Mesothelial cell of epicardium (in vitro differentiated cells): ENCODE results near the gene AFF3. TPM values are rescaled to one million over a fixed set of nuclear protein-coding genes. Genes with fewer than 3 reads are reported as not detected.
A peak's percentile ranks its signal among the peaks of the same experiment; 100 is the strongest.

ENCODE experiments used
- DNase-seq, 2 experiments: peaks; one replicate each; pipeline ENCODE4 v3.0.0; 2021; ENCODE audit warnings: low spot score in 2 of 2; ENCODE audit not compliant: unreplicated experiment in 2 of 2
- H3K27ac Mint-ChIP-seq: 2 replicates; pipeline ENCODE4 v1.8.0; 2021; ENCODE audit warnings: mixed read lengths
- H3K27me3 Mint-ChIP-seq: 2 replicates; pipeline ENCODE4 v1.8.0; 2021; ENCODE audit warnings: low read depth, mixed read lengths
- H3K36me3 Mint-ChIP-seq: 2 replicates; pipeline ENCODE4 v1.8.0; 2021; ENCODE audit warnings: mixed read lengths
- H3K4me1 Mint-ChIP-seq: 2 replicates; pipeline ENCODE4 v1.8.0; 2021; ENCODE audit warnings: mixed read lengths
- H3K4me3 Mint-ChIP-seq: 2 replicates; pipeline ENCODE4 v1.8.0; 2021; ENCODE audit warnings: mild to moderate bottlenecking, moderate library complexity, mixed read lengths
- H3K9me3 Mint-ChIP-seq: 2 replicates; pipeline ENCODE4 v1.8.0; 2021; ENCODE audit warnings: mixed read lengths
- CTCF ChIP-seq: fragments of 200-600 bp; sonication (generic); IDR thresholded peaks from one replicate; pipeline ENCODE4 v1.5.0; 2021; ENCODE audit warnings: antibody characterized with exemption; ENCODE audit not compliant: unreplicated experiment
- total RNA-seq: library from RNA; stranded (reverse); gene quantifications from 3 replicates; pipeline ENCODE4 v1.2.1, GENCODE V29; 2021

AFF3 gene
- total RNA-seq, 1 donor from 2014 or later = 14.4 TPM

DNA sequence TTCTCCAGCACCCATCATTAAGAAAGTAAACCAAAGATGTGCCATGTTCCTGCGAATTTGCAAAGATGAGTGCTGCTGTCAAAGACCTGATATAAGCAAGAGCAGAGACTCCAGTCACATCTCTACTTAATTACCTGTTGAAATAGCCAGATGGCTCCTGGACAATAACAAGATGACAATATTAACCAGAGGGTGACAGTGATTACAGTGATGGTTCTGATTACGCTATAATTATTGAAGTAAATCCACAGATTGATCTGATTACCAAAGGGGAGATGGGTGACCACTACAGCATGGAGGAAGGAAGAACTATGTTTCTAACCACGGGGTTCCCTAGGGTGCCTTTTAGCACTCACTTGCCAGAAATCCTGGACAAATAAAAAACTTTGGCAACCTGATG is 36.5 kb upstream of the AFF3 start:
- no peak for TF ChIP-seq CTCF
- no peak overlapping the region for H3K27ac Mint-ChIP-seq
- no peaks in the 10 kb centered on the region for H3K9me3 Mint-ChIP-seq
- H3K4me1 Mint-ChIP-seq = peaks cover 23% of the 10 kb centered on the region
- H3K4me3 Mint-ChIP-seq = no peak overlapping the region
- peaks cover 13% of the 10 kb centered on the region for H3K27me3 Mint-ChIP-seq
- DNase-seq = no peak
- no peaks in the 10 kb centered on the region for H3K36me3 Mint-ChIP-seq

DNA sequence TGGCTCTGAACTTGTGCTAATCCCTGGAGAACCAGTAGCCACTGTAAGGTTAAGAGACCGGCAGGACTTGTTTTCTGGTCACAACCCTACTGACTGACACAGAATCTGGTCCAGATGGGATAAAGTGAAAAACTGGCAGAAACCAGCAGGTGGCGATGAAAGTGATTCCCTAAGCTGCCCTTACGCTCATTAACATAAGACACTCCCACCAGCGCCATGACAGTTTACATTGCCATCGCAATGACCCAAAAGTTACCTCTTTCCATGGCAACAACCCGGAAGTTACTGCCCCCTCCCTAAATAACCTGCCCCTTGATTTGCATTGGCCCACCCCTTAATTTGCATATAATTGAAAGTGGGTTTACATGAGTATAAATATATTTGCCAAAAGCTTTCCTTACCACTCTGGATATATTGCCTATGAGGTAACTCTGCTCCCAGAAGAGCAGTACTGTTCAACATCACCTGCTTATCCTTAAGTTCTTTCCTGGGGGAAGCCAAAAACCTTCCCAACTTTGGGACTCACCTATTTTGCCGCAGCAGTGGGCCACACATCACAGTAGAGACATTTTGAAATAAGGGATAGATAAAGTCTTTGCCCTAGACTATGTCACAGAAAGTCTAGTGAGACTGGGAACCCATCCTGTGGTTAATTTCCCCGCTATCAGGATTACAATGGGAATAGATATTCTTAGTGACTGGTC is 35.8 kb upstream of the AFF3 start:
- Mint-ChIP-seq H3K36me3 (no peaks in the 10 kb centered on the region), H3K4me1 (peaks cover 20% of the 10 kb centered on the region), H3K27me3 (peaks cover 12% of the 10 kb centered on the region), H3K4me3 (no peak overlapping the region), H3K9me3 (no peaks in the 10 kb centered on the region), H3K27ac (no peak overlapping the region)
- DNase-seq = no peak
- peak; percentile 38 for TF ChIP-seq CTCF

- H3K9me3 Mint-ChIP-seq = no peaks in the 10 kb centered on the region
- H3K36me3 Mint-ChIP-seq = no peaks in the 10 kb centered on the region
- H3K27ac Mint-ChIP-seq = no peak overlapping the region
- peaks cover 7% of the 10 kb centered on the region for H3K4me1 Mint-ChIP-seq
- DNase-seq = no peak
- TF ChIP-seq CTCF = no peak
- peaks cover 8% of the 10 kb centered on the region for H3K27me3 Mint-ChIP-seq
- no peak overlapping the region for H3K4me3 Mint-ChIP-seq
These were observed 34.5 kb upstream of the AFF3 start for GRCh38 chr2:100176925-100177324.

DNA sequence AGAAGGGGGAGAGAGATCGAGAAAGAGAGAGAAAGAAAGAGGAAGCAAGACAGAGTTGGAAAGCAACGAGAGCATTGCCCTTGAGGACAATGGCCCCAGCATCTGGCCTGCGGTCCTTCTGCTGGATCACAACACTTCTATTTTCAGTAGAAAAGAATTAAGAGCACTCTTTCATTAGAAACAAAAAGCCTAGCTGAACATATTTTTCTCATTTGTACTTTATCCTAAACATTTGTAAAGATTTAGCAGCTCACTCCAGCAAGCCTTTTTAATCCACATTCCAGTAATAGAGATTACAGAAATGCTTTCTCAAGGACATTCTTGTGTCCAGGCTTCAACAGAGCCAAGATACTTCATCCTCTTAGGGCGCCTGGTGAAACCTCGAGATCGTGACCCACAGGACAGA is 31.6 kb upstream of the AFF3 start:
- H3K27ac Mint-ChIP-seq = peak overlapping the region; percentile 28
- TF ChIP-seq CTCF = no peak
- peaks cover 2% of the 10 kb centered on the region for H3K27me3 Mint-ChIP-seq
- H3K9me3 Mint-ChIP-seq = peaks cover 5% of the 10 kb centered on the region
- H3K36me3 Mint-ChIP-seq = no peaks in the 10 kb centered on the region
- no peak for DNase-seq
- H3K4me1 Mint-ChIP-seq = peaks cover 2% of the 10 kb centered on the region
- H3K4me3 Mint-ChIP-seq = no peak overlapping the region

- no peak for TF ChIP-seq CTCF
- H3K9me3 Mint-ChIP-seq = peaks cover 31% of the 10 kb centered on the region
- H3K4me1 Mint-ChIP-seq = no peaks in the 10 kb centered on the region
- no peak overlapping the region for H3K27ac Mint-ChIP-seq
- H3K36me3 Mint-ChIP-seq = peaks cover 2% of the 10 kb centered on the region
- H3K4me3 Mint-ChIP-seq = no peak overlapping the region
- DNase-seq = no peak
- peaks cover 10% of the 10 kb centered on the region for H3K27me3 Mint-ChIP-seq
These were observed 24.3 kb upstream of the AFF3 start for GRCh38 chr2:100166701-100167100.

DNA sequence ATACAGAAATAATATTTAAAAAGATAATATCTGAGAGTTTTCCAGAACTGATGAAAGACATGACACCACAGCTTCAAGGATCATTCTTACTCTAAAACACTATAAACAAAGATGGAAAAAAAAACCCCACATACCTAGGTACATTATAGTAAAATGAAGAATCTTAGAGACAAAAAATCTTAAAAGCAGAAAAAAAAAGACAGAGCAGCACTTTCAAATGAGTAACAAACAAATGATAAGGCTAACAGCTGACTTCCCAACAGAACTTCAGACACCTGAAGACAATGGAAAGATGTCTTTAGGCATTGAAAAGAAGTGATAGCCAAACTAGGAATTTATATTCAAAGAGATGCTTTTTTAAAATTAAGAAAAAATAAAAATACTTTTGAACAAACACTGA is 21.2 kb upstream of the AFF3 start:
- DNase-seq = no peak
- Mint-ChIP-seq H3K27me3 (peaks cover 9% of the 10 kb centered on the region), H3K36me3 (peaks cover 2% of the 10 kb centered on the region), H3K9me3 (peaks cover 33% of the 10 kb centered on the region), H3K4me1 (no peaks in the 10 kb centered on the region), H3K4me3 (no peak overlapping the region), H3K27ac (no peak overlapping the region)
- TF ChIP-seq CTCF = no peak
